Superior temporal gyrus (tissue), 1 donor: ENCODE measurements around the gene POLG2.
"Not testable (repeated sequence)": the region's sequence is repeated elsewhere in the genome, so short reads cannot be mapped to it uniquely, and the experiment has no call there.

Source experiments
- DNase-seq: peaks from one replicate; pipeline ENCODE4 v3.0.0-alpha.2; 2016; ENCODE audit errors: extremely low spot score

The POLG2 gene

DNA sequence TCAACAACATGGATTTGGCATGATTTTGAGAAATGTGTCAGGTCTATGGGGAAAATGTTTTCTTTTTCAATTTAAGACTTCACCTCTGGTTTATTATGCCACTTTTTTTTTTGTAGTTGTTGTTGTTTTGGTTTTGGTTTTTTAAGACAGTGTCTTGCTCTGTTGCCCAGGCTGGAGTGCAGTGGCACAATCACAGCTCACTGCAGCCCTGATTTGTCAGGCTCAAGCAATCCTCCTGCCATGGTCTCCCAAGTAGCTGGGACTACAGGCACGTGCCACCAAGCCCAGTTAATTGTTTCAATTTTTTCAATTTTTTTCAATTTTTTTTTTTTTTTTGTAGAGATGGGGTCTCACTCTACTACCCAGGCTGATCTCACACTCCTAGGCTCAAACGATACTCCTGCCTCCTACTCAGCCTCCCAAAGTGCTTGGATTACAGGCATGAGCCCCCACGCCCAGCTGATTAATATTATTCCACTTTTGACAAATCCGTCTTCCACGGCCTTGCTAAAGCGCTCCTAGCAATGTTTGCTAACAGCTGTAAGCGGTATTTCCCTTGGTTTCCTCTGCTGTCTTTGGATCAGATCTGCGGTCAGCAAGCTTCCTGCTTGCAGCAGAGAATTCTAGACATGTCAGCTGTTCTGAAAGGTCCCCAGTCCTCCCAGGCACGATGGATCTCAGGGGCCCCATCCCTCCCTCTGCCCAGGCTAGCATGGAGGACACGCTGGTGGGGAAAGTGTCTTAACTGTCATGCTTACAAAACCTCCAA is 54.9 kb downstream of the POLG2 start:
- DNase-seq: peak; percentile 22

DNA sequence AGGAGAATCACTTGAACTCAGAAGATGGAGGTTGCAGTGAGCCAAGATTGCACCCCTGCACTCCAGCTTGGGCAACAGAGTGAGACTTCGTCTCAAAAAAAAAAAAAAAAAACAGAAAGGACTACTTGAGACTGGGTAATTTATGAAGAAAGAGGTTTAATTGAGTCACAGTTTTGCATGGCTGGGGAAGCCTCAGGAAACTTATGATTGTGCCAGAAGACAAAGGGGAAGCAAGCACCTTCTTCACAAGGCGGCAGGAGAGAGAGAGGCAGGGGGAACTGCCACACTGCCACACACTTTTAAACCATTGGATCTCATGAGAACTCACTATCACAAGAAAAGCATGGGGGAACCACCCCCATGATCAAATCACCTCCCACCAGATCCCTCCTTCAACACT is 56.9 kb downstream of the POLG2 start:
- DNase-seq: no peak

DNA sequence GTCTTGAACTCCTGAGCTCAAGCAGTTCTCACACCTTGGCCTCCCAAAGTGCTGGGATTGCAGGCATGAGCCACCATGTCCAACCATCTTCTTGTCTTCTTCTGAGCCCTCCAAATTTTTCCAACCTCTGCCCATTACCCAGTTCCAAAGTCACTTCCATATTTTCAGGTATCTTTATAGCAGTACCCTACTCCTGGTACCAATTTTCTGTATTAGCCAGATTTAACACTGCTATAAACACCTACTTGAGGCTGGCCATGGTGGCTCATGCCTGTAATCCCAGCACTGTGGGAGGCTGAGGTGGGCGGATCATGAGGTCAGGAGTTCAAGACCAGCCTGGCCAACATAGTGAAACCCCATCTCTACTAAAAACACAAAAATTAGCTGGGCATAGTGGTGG is 57.3 kb downstream of the POLG2 start:
- not testable (repeated sequence) for DNase-seq

DNA sequence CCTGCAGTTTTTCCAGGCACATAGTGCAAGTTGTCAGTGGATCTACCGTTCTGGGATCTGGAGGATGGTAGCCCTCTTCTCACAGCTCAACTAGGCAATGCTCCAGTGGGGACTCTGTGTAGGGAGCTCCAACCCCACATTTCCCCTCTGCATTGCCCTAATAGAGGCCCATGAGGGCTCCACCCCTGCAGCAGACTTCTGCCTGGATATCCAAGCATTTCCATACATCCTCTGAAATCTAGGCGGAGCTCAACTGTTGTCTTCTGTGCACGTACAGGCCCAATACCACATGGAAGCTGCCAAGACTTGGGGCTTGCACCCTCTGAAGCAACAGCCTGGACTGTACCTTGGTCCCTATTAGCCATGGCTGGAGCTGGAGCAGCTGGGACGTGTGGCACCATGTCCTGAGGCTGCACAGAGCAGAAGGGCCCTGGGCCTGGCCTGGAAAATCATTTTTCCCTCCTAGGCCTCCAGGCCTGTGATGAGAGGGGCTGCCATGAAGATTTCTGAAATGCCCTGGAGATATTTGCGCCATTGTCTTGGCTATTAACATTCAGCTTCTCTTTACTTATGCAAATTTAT is 58.8 kb downstream of the POLG2 start:
- no peak for DNase-seq

DNA sequence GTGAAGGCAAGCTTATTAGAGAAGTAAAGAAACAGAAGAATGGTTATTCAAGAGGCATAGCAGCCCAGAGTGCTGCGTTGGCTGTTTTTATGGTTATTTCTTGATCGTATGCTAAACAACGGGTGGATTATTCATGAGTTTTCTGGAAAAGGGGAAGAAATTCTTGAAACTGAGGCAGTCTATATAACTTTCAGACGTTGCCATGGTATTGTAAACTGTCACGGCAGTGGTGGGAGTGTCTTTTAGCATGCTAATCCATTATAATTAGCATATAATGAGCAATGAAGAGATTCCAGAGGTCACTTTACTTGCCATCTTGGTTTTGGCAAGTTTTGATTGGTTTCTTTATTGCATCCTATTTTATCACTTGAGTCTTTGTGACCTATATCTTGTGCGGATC is 65.3 kb downstream of the POLG2 start:
- DNase-seq: no peak

DNA sequence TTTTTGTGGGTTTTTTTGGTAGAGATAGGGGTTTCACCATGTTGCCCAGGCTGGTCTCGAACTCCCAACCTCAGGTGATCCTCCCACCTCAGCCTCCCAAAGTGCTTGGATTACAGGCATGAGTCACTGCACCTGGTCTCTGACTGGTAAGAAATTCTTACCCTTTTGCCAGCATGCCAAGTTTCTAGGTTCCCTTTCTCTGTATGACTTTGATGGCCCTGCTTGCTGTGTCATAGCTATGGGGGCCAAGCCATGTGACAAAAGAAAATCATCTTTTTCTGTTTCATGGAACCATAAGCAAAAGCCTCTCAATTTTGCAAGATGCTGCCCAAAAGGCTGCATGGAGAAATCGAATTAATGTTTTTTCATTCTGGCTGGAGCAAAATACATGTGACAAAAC is 66.8 kb downstream of the POLG2 start:
- not testable (repeated sequence) for DNase-seq

DNA sequence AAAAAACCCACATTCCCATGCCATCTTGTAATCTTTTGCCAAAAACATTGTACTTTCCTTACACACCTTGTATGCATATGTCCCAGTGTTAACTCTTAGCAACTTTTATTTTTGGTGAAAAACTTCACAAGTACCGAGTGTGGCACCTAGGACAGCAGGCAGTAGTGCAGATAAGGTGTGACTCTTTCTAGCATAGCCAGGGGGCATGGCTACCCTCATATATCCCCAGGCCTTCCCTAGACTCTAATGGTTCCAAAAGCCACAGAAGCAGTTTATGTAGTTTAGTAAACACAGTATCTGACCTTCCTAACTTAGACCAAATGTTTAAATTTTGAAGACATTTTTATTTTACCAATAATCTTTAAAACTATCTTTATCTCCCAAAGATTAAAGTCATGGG is 68.4 kb downstream of the POLG2 start:
- no peak for DNase-seq
